Ecto neural progenitor cell (in vitro differentiated cells): ENCODE results near the gene CEP78.
"Not testable (repeated sequence)": the region's sequence is repeated elsewhere in the genome, so short reads cannot be mapped to it uniquely, and the experiment has no call there.

Experiments used
- DNase-seq: peaks from one replicate; pipeline ENCODE4 v3.0.0-alpha.2; 2018; ENCODE audit warnings: low spot score

The CEP78 gene

DNA sequence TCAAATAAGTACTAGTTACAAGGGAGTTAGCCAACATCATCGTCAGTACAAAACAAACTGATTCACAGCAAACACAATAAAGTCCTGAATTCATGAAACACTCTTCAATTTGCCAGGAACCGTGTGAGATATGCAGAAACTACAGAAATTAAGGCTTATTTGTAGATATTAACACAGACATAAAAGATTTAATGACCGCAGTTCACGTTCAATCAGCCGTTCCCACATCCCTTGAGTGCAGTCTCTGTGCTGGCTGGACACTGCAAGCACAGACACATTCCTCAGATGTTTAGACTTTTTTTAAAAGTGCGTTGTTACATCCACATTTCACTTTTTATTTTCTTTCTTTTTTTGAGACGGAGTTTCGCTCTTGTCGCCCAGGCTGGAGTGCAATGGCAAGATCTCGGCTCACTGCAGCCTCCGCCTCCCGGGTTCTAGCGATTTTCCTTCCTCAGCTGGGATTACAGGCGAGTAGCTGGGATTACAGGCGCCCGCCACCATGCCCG, 566 bp upstream of the CEP78 start:
- DNase-seq: no peak

DNA sequence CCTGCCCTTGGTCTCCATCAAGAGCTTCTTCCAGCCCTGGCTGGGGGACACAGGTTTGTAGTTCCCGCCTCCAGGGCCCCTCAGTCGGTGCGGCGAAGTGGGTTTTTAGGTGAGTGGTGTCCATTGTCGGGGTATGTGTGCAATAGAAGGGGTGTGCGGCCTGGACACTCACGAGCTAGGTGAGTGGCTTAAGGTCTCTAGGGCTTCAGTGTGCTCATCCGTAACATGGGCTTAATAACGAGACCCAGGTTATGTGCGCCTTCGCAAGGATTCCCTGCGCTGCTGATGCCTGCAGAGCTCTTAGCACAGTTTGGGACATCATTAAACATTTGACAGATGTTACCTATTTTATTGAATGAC, 656 bp downstream of the CEP78 start:
- DNase-seq: no peak

DNA sequence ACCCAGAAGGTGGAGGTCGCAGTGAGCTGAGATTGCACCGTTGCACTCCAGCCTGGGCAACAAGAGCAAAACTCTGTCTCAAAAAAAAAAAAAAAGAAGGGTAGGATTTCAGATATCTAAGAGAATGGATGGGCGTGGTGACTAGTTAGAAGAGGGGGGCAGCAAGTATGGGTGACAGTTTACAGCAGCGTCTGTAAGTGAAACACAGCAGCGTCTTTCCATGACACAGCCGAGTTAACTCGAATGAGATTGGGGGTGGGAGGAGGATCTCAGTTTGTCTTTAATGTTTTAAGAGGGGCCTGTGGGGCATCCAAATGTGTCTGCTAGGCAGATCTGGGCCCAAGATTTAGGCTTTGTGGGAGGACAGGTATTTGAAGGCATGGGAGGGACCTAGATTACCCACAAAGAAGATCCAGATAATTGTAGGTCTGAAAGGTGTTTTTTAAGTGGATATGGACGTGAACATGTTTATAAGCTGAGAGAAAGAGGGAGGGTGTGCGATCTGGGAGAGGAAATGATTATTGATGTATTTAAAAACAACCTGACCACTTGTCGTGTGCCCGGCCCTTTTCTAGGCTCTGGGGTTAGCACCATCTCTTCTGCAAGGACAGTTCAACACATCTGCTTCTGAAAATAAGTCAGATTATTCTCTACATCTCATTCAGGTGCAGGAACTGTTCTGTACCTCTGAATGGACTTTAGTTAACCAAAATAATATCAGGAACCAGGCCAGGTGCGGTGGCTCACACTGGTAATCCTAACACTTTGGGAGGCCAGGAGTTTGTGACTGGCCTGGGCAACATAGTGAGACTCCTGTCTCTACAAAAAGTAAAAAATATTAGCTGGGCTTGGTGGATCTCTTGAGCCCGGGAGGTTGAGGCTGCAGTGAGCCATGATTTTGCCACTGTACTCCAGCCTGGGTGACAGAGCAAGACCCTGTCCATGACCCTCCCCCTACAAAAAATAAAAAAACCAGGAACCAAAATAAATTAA, 2.5 kb downstream of the CEP78 start:
- DNase-seq: no peak

- DNase-seq: no peak
Measured at GRCh38 chr9:78239506-78239905, 3.6 kb downstream of the CEP78 start.

GRCh38 chr9:78242041-78242440, 6.2 kb downstream of the CEP78 start:
- no peak for DNase-seq

DNA sequence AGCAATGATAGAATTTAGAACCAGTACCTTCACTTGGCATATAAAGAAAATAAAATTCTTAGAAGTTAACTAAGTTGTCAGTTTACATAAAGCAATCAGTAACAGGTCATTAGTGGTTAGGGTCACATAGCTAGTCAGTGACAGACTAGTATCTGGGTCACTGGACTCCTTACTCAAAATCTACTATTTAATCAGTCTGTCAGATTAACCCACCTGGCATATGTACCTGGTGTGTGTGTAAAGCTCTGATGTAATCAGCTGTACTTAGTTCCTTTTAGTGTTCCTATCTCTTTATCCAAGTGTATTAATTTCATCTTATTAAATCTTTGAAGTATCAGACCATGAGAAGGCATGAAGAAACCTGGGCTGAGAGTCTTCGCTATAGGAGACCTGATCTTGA, 7.3 kb downstream of the CEP78 start:
- no peak for DNase-seq

DNA sequence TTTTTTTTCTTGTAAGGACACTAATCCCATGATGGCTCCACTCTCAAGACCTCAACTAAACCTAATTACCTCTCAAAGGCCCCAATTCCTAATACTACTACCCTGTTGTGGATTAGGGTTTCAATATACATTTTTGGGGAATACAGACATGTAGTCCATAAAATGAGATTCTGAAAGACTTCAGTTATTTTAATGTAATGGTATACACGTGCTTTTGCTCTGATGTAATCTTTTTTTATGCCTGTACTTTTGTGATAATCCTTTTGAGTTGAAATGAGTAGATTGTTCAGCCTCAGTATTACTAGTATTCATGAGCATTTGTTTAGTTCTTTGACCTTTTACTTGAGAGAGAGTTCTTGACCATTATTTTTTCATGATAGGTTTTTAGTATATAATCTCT, 9.5 kb downstream of the CEP78 start:
- DNase-seq: no peak

DNA sequence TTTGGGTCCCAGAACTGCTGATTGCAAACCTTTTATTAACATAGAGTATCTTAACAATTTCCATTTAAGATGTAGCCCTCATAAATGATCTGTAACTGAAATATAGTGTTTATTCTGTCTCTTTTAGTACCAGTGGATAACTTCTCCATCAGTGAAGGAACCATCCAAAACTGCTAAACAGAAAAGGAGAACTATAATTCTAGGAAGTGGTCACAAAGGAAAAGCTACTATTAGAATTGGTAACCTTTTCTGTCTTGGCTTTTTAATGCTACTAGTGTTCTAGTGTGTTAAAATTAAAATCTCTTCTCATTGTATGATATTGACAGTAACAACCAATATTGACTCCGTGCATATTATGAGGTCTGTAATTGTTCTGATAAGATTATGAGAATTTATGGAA, 12.8 kb downstream of the CEP78 start:
- no peak for DNase-seq

DNA sequence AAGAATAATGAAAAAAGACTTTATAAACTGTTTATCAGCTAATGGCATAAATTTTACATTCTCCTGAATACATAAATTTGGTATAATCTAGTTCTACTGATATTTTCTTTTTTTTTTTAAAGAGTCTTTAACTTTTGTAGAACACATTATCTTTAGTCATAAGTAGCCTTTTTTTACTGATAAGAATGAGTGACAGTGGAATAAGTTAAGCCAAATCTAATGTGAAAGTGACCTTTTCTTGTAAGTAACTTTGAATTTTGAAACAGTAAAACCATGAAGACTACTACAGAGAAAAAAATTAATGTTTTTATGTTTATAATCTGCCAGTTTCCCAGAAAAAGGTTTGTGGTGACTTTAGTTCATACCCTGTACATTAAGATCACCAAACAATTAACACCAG, 13.7 kb downstream of the CEP78 start:
- no peak for DNase-seq

GRCh38 chr9:78252616-78253015, 16.7 kb downstream of the CEP78 start:
- no peak for DNase-seq

GRCh38 chr9:78253285-78253684, 17.4 kb downstream of the CEP78 start:
- DNase-seq: no peak

DNA sequence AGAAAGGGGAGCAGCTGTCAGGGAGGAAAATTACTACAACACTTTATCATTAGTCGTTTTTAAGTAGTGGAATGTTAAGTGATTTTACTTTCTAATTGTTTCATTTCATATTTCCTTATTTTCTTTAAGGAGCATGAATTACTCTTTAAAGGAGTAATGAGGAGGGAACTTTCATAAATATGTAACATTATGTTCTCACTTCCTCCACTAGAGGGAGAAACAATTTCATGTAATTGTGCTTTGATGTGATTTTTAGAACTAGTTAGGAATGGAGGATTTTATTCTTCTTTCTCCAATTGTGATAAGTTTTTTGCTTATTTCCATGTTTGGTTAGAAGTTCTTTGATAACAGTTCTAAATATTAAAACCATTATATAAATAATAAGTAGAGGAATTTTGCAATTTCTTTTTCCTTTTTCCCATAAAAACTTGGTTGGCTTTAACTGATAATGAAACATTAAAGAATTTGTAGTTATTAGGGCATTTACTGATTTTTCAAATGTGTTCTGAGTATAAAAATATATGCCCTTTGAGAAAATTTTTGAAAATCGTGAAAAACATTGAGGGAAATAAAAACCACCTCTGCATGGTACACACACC, 25.6 kb downstream of the CEP78 start:
- no peak for DNase-seq

DNA sequence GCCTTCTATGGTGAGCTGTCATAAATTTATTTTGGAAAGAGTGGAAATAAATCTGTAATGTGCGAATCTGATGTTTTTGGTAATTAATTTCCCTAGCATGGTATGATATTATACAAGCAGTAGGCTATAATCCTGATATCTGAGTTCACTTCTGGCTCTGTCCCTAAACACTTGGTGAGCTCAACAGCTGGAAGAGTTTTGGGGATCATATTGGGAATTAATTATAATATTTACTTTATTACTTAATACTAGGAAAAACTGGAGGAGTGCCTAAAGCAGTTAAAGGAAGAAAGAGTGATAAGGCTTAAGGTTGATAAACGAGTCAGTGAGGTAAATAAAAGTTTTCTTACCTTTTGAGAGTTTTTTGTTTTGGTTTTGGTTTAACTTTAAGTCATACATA, 26.8 kb downstream of the CEP78 start:
- DNase-seq: no peak

- no peak for DNase-seq
Measured at GRCh38 chr9:78267889-78268288, 32.0 kb downstream of the CEP78 start.

DNA sequence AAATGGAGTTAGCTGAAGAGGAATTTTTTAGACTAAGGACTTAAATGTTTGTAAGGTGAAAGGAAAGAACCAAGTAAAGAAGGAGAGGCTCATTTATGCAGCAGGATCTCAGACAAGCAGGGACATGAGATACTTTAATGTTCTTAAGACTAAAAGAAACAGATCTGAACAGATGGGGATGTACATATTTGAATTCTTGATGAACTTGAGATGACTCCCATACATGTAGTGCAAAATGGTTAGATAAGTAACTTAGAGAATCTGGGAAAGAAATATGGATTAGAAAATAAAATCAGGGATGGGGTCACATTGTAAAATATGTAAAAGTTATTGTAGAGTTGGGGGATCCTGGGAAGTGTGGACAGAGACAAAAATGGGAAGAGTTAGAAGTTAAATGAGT, 33.9 kb downstream of the CEP78 start:
- no peak for DNase-seq

GRCh38 chr9:78272307-78272706, 36.4 kb downstream of the CEP78 start:
- DNase-seq: no peak

GRCh38 chr9:78273761-78274160, 37.9 kb downstream of the CEP78 start:
- DNase-seq: no peak

DNA sequence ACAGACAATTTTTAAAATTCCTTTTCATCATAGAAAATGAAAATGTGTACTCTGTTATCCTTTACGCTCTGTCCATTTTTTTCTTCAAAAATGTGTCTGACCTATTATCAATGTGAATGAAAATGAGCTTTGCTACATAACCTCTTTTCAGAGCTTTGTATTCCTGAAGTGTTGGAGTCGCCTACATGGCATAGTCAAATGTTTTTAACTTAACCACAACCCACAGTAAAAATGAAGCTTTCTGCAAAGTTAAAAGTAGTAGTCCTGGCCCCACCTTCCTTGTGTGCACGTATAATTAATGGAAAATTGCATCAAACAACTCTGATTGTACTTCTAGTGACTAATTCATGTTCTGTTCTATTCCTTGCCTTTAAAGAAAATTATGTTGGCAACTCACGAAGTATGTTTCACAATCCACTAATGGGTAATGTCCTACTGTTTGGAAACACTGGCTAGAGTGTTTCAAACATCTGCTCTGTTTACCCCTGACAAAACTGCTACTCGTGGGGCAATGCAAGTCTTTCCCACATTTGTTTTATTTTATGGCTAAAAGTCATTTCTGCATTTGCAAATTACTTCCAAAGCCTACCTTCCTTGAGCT, 42.4 kb downstream of the CEP78 start:
- DNase-seq: no peak

- DNase-seq: no peak
Measured at GRCh38 chr9:78278801-78279200, 42.9 kb downstream of the CEP78 start.

DNA sequence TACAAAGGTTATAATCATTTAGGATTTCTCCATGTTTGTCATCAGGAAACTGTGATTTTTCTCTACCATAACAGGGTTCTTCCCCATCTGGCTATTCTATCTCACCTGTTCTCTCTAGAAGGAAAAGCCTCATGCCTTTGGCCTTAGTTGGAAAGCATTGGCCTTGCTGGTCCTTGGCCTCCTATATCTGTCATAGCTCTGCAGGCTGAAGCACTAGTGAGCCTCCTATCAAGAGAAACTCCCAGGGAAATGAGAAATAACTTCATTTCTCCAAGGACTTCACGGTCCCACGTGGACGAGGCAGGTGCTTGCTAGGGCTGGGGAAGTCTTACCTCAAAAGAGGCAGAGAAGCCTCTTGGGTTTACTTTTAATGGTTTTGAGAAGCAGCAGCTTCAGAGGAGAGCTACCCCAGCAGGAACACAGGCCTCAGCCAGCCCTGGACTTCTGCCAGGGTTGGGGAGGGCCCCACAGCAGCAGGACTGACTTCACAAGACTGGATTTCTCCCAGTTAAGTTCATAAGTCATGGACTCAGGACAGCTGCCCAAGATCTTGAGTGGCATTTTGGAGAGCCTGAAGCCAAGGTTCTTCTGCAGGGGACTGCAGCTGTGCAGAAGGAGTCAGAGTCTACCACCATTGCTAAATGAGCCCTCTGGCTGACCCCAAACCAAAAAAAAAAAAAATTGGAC, 45.2 kb downstream of the CEP78 start:
- no peak for DNase-seq

DNA sequence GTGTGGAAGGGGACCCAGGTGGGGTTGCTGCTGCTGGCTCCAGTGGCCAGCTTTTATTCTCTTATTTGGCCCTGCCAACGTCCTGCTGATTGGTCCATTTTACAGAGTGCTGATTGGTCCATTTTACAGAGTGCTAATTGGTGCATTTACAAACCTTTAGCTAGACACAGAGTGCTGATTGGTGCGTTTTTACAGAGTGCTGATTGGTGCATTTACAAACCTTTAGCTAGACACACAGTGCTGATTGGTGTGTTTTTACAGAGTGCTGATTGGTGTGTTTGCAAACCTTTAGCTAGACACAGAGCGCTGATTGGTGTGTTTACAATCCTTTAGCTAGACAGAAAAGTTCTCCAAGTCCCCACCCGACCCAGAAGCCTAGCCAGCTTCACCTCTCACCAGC, 48.3 kb downstream of the CEP78 start:
- not testable (repeated sequence) for DNase-seq

DNA sequence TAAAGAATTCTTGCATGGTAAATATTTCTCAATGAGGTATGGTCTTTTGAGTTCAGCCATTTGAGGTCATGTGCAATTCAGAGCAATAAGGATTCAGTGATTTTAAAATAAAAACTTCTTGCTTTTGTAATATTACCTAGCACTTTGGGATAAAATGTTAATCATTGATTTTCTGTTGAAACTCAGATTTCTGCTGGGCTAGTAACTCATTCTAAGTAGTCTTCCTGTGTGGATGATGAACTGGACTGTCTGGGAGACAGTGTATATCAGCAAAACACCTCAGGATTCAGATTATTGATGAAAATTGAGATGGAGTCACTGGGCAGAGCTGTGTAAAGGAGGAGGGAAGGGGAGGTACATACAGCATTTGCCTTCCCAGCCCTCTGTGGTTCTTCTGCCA, 50.2 kb downstream of the CEP78 start:
- no peak for DNase-seq
